22Rv1 (cell line): ENCODE data around the gene KAT7.
A peak's percentile ranks its signal among the peaks of the same experiment; 100 is the strongest.

ENCODE experiments used
- H3K27ac ChIP-seq: fragments of 450-650 bp; 2 replicates; pipeline ENCODE4 v1.5.1; 2017
- CTCF ChIP-seq: fragments of 450-650 bp; IDR thresholded peaks from 2 replicates; pipeline ENCODE4 v1.5.1; 2017; ENCODE audit warnings: mild to moderate bottlenecking
- ZFX ChIP-seq: fragments of 450-650 bp; IDR thresholded peaks from 2 replicates; pipeline ENCODE4 v1.6.1; 2017; ENCODE audit warnings: antibody characterized with exemption, borderline replicate concordance

Gene KAT7

GRCh38 chr17:49777563-49777962, 10.9 kb upstream of the KAT7 start:
- TF ChIP-seq ZFX (no peak), CTCF (no peak)
- H3K27ac ChIP-seq, result no peak overlapping the region

GRCh38 chr17:49779156-49779738, 9.2 kb upstream of the KAT7 start:
- TF ChIP-seq CTCF (no peak), ZFX (no peak)
- no peak overlapping the region for H3K27ac ChIP-seq

GRCh38 chr17:49779739-49780231, 8.7 kb upstream of the KAT7 start:
- no peak overlapping the region for H3K27ac ChIP-seq
- TF ChIP-seq ZFX (no peak), CTCF (peak; percentile 66)

- no peak for TF ChIP-seq CTCF
- no peak for TF ChIP-seq ZFX
Observed at GRCh38 chr17:49783071-49783715, 5.3 kb upstream of the KAT7 start.

GRCh38 chr17:49783791-49784190, 4.7 kb upstream of the KAT7 start:
- H3K27ac ChIP-seq, result no peak overlapping the region
- TF ChIP-seq CTCF, result no peak

More at GRCh38 chr17:49783071-49783715, 5.3 kb upstream of the KAT7 start:
- H3K27ac ChIP-seq, result no peak overlapping the region

GRCh38 chr17:49784636-49785035, 3.8 kb upstream of the KAT7 start:
- H3K27ac ChIP-seq, result no peak overlapping the region
- TF ChIP-seq ZFX, result no peak
- no peak for TF ChIP-seq CTCF

- peak overlapping the region; percentile 86 for H3K27ac ChIP-seq
- TF ChIP-seq CTCF (no peak), ZFX (no peak)
Observed at GRCh38 chr17:49787884-49788477, 500 bp upstream of the KAT7 start.
